ENCODE measurements around the gene IL1R2.

IL1R2 gene

GRCh38 chr2:102000012-102000411 is 8.3 kb downstream of the IL1R2 start:
- H4K20me1 ChIP-seq (ENCODE audit: control insufficient read depth, insufficient read depth, low read depth, low read length), result no peaks in the 10 kb centered on the region
- H3K9me2 ChIP-seq (replicated peaks; ENCODE audit: control insufficient read depth, low read length), result no peaks in the 10 kb centered on the region
- no peaks in the 10 kb centered on the region for H3K4me1 ChIP-seq (ENCODE audit: control insufficient read depth, low read length)
- no peaks in the 10 kb centered on the region for H3K36me3 ChIP-seq (ENCODE audit: control insufficient read depth, low read length)
- no peak for TF ChIP-seq CTCF (IDR thresholded peaks at IDR 0.05; ENCODE audit: low read depth, low read length, poor library complexity, severe bottlenecking)
- no peak for TF ChIP-seq EZH2phosphoT487 (IDR thresholded peaks at IDR 0.05; ENCODE audit: borderline replicate concordance, low read length)
- no peaks in the 10 kb centered on the region for H3K79me2 ChIP-seq (ENCODE audit: control insufficient read depth, low read length)
- no peaks in the 10 kb centered on the region for H3F3A ChIP-seq (ENCODE audit: control insufficient read depth, insufficient read depth)
- no peak overlapping the region for H3K4me3 ChIP-seq (ENCODE audit: low read length)
- H3K27ac ChIP-seq (ENCODE audit: low read depth, low read length), result no peak overlapping the region
- H3K9me3 ChIP-seq (ENCODE audit: control insufficient read depth, insufficient read depth, low read length), result no peaks in the 10 kb centered on the region
- no peak overlapping the region for H3K4me2 ChIP-seq (ENCODE audit: low read length)
- H3K27me3 ChIP-seq (ENCODE audit: control insufficient read depth, low read length), result 0 out of 2 replicates have a peak, but pooled peaks cover 2% of the 10 kb centered on the region

DNA sequence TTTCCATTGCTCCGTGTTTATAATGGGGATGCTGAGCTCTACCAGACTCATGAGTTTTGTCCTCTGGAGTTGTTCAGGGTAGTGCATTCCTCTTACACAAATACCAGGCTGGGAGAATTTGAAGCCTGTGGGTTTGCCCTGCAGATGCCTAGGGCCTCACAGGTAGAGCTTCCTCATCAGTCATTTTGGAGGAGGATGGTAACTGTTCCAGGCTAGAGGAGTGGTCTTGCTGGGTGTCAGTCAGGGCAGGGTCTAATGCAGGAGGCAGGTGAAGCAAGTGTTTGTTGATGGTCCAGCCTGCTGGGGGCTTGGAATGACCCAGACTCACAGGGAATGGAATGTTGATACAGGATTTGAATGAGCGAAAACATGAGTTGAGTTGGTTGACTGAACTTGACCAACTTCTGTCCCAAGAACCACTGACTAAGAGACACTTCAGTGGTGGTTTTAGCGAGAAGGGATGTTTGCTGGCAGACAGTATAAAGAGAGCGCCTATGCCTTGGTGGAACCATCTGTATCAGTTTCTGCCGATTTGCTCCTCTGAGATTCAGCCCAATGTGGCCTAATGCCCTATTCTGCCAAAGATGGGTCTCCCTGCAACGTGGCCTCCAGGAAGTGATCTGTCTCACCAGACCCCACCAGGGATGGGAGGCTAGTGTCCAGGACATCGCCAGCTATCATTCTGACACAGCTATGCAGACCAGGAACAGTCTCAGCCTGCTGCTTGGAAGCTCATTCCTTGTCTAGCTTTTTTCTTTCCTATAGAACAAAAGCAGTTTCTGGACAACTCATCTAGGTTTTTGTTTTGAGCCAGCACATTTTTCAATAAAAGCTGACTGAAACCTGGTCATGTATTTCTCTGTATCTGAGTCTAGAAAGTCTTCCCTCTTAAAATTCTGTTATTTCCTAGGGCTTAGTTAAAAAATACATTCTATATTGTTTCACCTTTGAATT is 9.3 kb downstream of the IL1R2 start:
- TF ChIP-seq EZH2phosphoT487 (IDR thresholded peaks at IDR 0.05; ENCODE audit: borderline replicate concordance, low read length) (no peak), CTCF (IDR thresholded peaks at IDR 0.05; ENCODE audit: low read depth, low read length, poor library complexity, severe bottlenecking) (no peak)
- no peak overlapping the region for H3K27ac ChIP-seq (ENCODE audit: low read depth, low read length)

GRCh38 chr2:102001767-102002142 is 10.0 kb downstream of the IL1R2 start:
- H3K9me3 ChIP-seq (ENCODE audit: control insufficient read depth, insufficient read depth, low read length), result no peaks in the 10 kb centered on the region
- no peaks in the 10 kb centered on the region for H3K79me2 ChIP-seq (ENCODE audit: control insufficient read depth, low read length)
- no peak overlapping the region for H3K27ac ChIP-seq (ENCODE audit: low read depth, low read length)
- H4K20me1 ChIP-seq (ENCODE audit: control insufficient read depth, insufficient read depth, low read depth, low read length), result no peaks in the 10 kb centered on the region
- no peaks in the 10 kb centered on the region for H3K9me2 ChIP-seq (replicated peaks; ENCODE audit: control insufficient read depth, low read length)
- no peak overlapping the region for H3K4me2 ChIP-seq (ENCODE audit: low read length)
- H3K36me3 ChIP-seq (ENCODE audit: control insufficient read depth, low read length), result no peaks in the 10 kb centered on the region
- H3K4me3 ChIP-seq (ENCODE audit: low read length), result no peak overlapping the region
- TF ChIP-seq CTCF (IDR thresholded peaks at IDR 0.05; ENCODE audit: low read depth, low read length, poor library complexity, severe bottlenecking) (no peak), EZH2phosphoT487 (IDR thresholded peaks at IDR 0.05; ENCODE audit: borderline replicate concordance, low read length) (no peak)
- no peaks in the 10 kb centered on the region for H3K4me1 ChIP-seq (ENCODE audit: control insufficient read depth, low read length)
- peaks cover 6% of the 10 kb centered on the region; the same call in 1 of the 2 replicates for H3K27me3 ChIP-seq (ENCODE audit: control insufficient read depth, low read length)
- no peaks in the 10 kb centered on the region for H3F3A ChIP-seq (ENCODE audit: control insufficient read depth, insufficient read depth)

More for the DNA sequence above, 9.3 kb downstream of the IL1R2 start:
- Histone ChIP-seq H3K9me2 (replicated peaks; ENCODE audit: control insufficient read depth, low read length) (no peaks in the 10 kb centered on the region), H3K4me1 (ENCODE audit: control insufficient read depth, low read length) (no peaks in the 10 kb centered on the region), H3K4me3 (ENCODE audit: low read length) (no peak overlapping the region), H3K79me2 (ENCODE audit: control insufficient read depth, low read length) (no peaks in the 10 kb centered on the region), H3K36me3 (ENCODE audit: control insufficient read depth, low read length) (no peaks in the 10 kb centered on the region), H4K20me1 (ENCODE audit: control insufficient read depth, insufficient read depth, low read depth, low read length) (no peaks in the 10 kb centered on the region), H3K4me2 (ENCODE audit: low read length) (no peak overlapping the region), H3F3A (ENCODE audit: control insufficient read depth, insufficient read depth) (no peaks in the 10 kb centered on the region), H3K27me3 (ENCODE audit: control insufficient read depth, low read length) (peaks cover 6% of the 10 kb centered on the region; the same call in 1 of the 2 replicates), H3K9me3 (ENCODE audit: control insufficient read depth, insufficient read depth, low read length) (no peaks in the 10 kb centered on the region)
